ENCODE data around the gene GNMT. TPM values are rescaled to one million over a fixed set of nuclear protein-coding genes. Genes with fewer than 3 reads are reported as not detected.

The GNMT gene
- polyA plus RNA-seq, 1 experiment, result 0.39 TPM

- ChIA-PET CTCF (interaction anchor here (1.3 kb wide), 1 partner anchor 202 kb away, joined by 3 read pairs; the partner anchor contains the start of gene SRF), POLR2A (no interaction called here)
- H3K36me3 ChIP-seq (ENCODE audit: control insufficient read depth, insufficient read depth, low read length), result peaks cover 18% of the 10 kb centered on the region
- no peak for DNase-seq (ENCODE audit: low read depth)
- H3K27me3 ChIP-seq (ENCODE audit: control insufficient read depth, insufficient read depth, low read length), result no peaks in the 10 kb centered on the region
- TF ChIP-seq CTCF (IDR thresholded peaks at IDR 0.05; ENCODE audit: insufficient read depth, low read depth, low read length), result no peak
- no peak overlapping the region for H3K4me3 ChIP-seq (ENCODE audit: low read depth, low read length)
Measured at GRCh38 chr6:42968783-42969182, 8.2 kb downstream of the GNMT start.

GRCh38 chr6:42969431-42969830 is 8.9 kb downstream of the GNMT start:
- H3K27me3 ChIP-seq (ENCODE audit: control insufficient read depth, insufficient read depth, low read length), result no peaks in the 10 kb centered on the region
- DNase-seq (ENCODE audit: low read depth), result no peak
- peaks cover 17% of the 10 kb centered on the region for H3K36me3 ChIP-seq (ENCODE audit: control insufficient read depth, insufficient read depth, low read length)
- CTCF ChIA-PET, result interaction anchor here (1.0 to 2.2 kb wide), 3 partner anchors 9 to 202 kb away, joined by 3 to 6 read pairs (median 3); partner anchors contain the start of genes GNMT and SRF
- no peak for TF ChIP-seq CTCF (IDR thresholded peaks at IDR 0.05; ENCODE audit: insufficient read depth, low read depth, low read length)
- H3K4me3 ChIP-seq (ENCODE audit: low read depth, low read length), result no peak overlapping the region
- POLR2A ChIA-PET, result no interaction called here

GRCh38 chr6:42969934-42970333 is 9.4 kb downstream of the GNMT start:
- ChIA-PET POLR2A (no interaction called here), CTCF (interaction anchor here (1.0 to 2.2 kb wide), 2 partner anchors 8 to 9 kb away, joined by 3 to 6 read pairs; partner anchors contain the start of gene GNMT)
- TF ChIP-seq CTCF (IDR thresholded peaks at IDR 0.05; ENCODE audit: insufficient read depth, low read depth, low read length), result no peak

GRCh38 chr6:42970871-42971612 is 10.5 kb downstream of the GNMT start:
- H3K36me3 ChIP-seq (ENCODE audit: control insufficient read depth, insufficient read depth, low read length), result peaks cover 13% of the 10 kb centered on the region
- ChIA-PET CTCF (interaction anchor here (0.6 to 2.2 kb wide), 3 partner anchors 8 to 55 kb away, joined by 3 to 6 read pairs (median 3); partner anchors contain the start of genes GNMT, PEX6 and PTCRA), POLR2A (no interaction called here)
- H3K4me3 ChIP-seq (ENCODE audit: low read depth, low read length), result no peak overlapping the region
- TF ChIP-seq CTCF (IDR thresholded peaks at IDR 0.05; ENCODE audit: insufficient read depth, low read depth, low read length), result no peak
- H3K27me3 ChIP-seq (ENCODE audit: control insufficient read depth, insufficient read depth, low read length), result no peaks in the 10 kb centered on the region
- no peak for DNase-seq (ENCODE audit: low read depth)

More at GRCh38 chr6:42969934-42970333, 9.4 kb downstream of the GNMT start:
- Histone ChIP-seq H3K27me3 (ENCODE audit: control insufficient read depth, insufficient read depth, low read length) (no peaks in the 10 kb centered on the region), H3K4me3 (ENCODE audit: low read depth, low read length) (no peak overlapping the region), H3K36me3 (ENCODE audit: control insufficient read depth, insufficient read depth, low read length) (peaks cover 17% of the 10 kb centered on the region)
- DNase-seq (ENCODE audit: low read depth), result no peak

DNA sequence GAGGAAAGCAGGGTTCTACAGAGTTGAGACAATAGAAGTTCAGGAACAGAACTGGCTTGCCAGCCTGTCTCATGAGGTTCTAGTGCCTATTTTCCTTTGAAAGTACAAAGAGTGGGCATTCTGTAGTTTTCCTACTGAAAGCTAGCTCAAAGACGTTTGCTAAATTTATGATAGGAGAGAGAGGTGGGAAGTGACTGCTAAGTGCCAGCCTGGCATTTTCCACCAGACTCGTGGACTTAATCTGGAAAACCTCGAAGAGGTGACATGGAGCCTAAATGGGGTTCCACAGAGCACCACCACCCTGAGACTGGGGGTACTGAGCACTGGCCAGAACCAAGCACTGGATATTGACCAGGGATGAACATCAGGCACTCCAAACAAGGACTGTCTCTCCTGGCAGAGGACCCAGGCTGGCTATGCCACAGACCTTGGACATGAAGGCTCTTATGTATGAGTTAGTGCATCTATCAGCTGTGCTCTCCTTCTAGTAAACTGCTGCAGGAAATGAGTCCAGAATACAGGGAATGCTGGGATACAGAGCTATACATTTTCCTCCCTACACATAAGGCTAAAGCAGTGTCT is 11.3 kb downstream of the GNMT start:
- no peak overlapping the region for H3K4me3 ChIP-seq (ENCODE audit: low read depth, low read length)
- no peaks in the 10 kb centered on the region for H3K27me3 ChIP-seq (ENCODE audit: control insufficient read depth, insufficient read depth, low read length)
- DNase-seq (ENCODE audit: low read depth), result no peak
- TF ChIP-seq CTCF (IDR thresholded peaks at IDR 0.05; ENCODE audit: insufficient read depth, low read depth, low read length), result no peak
- ChIA-PET POLR2A (no interaction called here), CTCF (no interaction called here)
- peaks cover 7% of the 10 kb centered on the region for H3K36me3 ChIP-seq (ENCODE audit: control insufficient read depth, insufficient read depth, low read length)

Data from BJ (cell line).